Vagina (tissue), 2 donors: ENCODE data around the gene RSPH1.

Source experiments
- POLR2A ChIP-seq, 2 donors: fragments of 450-650 bp; IDR thresholded peaks; one replicate each; pipeline ENCODE4 v1.6.1; 2017; ENCODE audit warnings: antibody characterized with exemption in 2 of 2, mild to moderate bottlenecking in 2 of 2, moderate library complexity in 2 of 2
- POLR2AphosphoS5 ChIP-seq, 2 donors: sonication (generic); formaldehyde crosslinking; IDR thresholded peaks; one replicate each; pipeline ENCODE4 v1.9.0; 2017; ENCODE audit warnings: antibody characterized with exemption in 2 of 2, mild to moderate bottlenecking in 2 of 2, low read depth in 1 of 2; ENCODE audit not compliant: insufficient read depth in 1 of 2
- TF ChIP-seq, protein P1 (sequence below), 3 experiments: fragments of 450-650 bp in 2 of 3; fragments of 200-600 bp in 1 of 3; sonication (generic) in 1 of 3; IDR thresholded peaks; one replicate each; pipeline ENCODE4 v1.5.1; 2017 to 2019; ENCODE audit warnings: antibody characterized with exemption in 3 of 3, mild to moderate bottlenecking in 2 of 3, moderate library complexity in 2 of 3

DNA sequence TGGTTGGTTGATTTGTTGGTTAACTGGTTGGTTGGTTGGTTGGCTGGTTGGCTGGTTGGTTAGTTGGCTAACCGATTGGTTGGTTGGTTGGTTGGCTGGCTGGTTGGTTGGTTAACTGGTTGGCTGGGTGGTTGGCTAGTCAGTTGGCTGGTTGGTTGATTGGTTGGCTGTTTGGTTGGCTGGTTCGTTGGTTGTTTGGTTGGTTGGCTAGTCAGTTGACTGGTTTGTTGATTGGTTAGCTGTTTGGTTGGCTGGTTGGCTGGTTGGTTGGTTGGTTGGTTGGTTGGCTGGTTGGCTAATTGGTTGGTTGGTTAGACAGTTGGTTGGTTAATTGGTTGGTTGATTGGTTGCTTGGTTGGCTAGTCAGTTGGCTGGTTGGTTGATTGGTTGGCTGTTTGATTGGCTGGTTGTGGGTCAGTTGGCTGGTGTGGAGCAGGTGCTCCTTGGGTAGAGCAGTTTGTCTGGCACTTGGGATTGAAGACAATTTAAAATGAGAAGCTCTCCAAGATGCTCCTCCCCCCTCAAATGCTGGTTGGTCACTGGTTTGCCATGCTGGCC, 6.9 kb downstream of the RSPH1 start:
- TF ChIP-seq, protein P1, sequence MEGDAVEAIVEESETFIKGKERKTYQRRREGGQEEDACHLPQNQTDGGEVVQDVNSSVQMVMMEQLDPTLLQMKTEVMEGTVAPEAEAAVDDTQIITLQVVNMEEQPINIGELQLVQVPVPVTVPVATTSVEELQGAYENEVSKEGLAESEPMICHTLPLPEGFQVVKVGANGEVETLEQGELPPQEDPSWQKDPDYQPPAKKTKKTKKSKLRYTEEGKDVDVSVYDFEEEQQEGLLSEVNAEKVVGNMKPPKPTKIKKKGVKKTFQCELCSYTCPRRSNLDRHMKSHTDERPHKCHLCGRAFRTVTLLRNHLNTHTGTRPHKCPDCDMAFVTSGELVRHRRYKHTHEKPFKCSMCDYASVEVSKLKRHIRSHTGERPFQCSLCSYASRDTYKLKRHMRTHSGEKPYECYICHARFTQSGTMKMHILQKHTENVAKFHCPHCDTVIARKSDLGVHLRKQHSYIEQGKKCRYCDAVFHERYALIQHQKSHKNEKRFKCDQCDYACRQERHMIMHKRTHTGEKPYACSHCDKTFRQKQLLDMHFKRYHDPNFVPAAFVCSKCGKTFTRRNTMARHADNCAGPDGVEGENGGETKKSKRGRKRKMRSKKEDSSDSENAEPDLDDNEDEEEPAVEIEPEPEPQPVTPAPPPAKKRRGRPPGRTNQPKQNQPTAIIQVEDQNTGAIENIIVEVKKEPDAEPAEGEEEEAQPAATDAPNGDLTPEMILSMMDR (IDR thresholded peaks at IDR 0.05): no peak
- TF ChIP-seq POLR2A (IDR thresholded peaks at IDR 0.05) (no peak), POLR2AphosphoS5 (IDR thresholded peaks at IDR 0.05; ENCODE audit: insufficient read depth in 1 of 2, low read depth in 1 of 2) (no peak)
